Parathyroid adenoma (tissue), 2 donors: Measurements from ENCODE around the gene FAM193B.

Experiments
- H2AFZ ChIP-seq: fragments of 300-600 bp; sonication (generic); one replicate; pipeline ENCODE4 v1.7.0; 2017; ENCODE audit warnings: antibody characterized with exemption, mild to moderate bottlenecking
- H3K27ac ChIP-seq: fragments of 300-600 bp; sonication (generic); one replicate; pipeline ENCODE4 v1.7.0; 2017
- H3K27me3 ChIP-seq: fragments of 300-600 bp; sonication (generic); one replicate; pipeline ENCODE4 v1.7.0; 2017; ENCODE audit warnings: low read length; ENCODE audit not compliant: control insufficient read depth, insufficient read depth
- H3K36me3 ChIP-seq: fragments of 300-600 bp; sonication (generic); one replicate; pipeline ENCODE4 v1.7.0; 2017; ENCODE audit warnings: low read length; ENCODE audit not compliant: control insufficient read depth, insufficient read depth
- H3K4me1 ChIP-seq: fragments of 300-600 bp; sonication (generic); one replicate; pipeline ENCODE4 v1.7.0; 2017; ENCODE audit warnings: control low read depth
- H3K4me2 ChIP-seq: fragments of 300-600 bp; sonication (generic); one replicate; pipeline ENCODE4 v1.7.0; 2017; ENCODE audit warnings: low read length
- H3K4me3 ChIP-seq: fragments of 300-600 bp; sonication (generic); one replicate; pipeline ENCODE4 v1.7.0; 2017; ENCODE audit warnings: low read depth, low read length
- H3K79me2 ChIP-seq: fragments of 300-600 bp; sonication (generic); one replicate; pipeline ENCODE4 v1.7.0; 2017; ENCODE audit warnings: control low read depth
- H3K9ac ChIP-seq: fragments of 300-600 bp; sonication (generic); one replicate; pipeline ENCODE4 v1.7.0; 2017; ENCODE audit warnings: mild to moderate bottlenecking
- H3K9me3 ChIP-seq: fragments of 300-600 bp; sonication (generic); one replicate; pipeline ENCODE4 v1.7.0; 2017; ENCODE audit warnings: low read length; ENCODE audit not compliant: control insufficient read depth
- CTCF ChIP-seq: fragments of 300-600 bp; sonication (generic); IDR thresholded peaks from one replicate; pipeline ENCODE4 v1.7.0; 2017; ENCODE audit warnings: antibody characterized with exemption, mild to moderate bottlenecking
- donor health status: primary hyperparathyroidism.

Gene FAM193B

GRCh38 chr5:177512736-177513380, 41.5 kb downstream of the FAM193B start:
- Histone ChIP-seq H3K4me2 (no peak overlapping the region), H3K4me1 (no peaks in the 10 kb centered on the region), H3K27ac (no peak overlapping the region), H3K4me3 (no peak overlapping the region), H3K79me2 (peaks cover 9% of the 10 kb centered on the region), H3K9ac (no peak overlapping the region), H3K36me3 (no peaks in the 10 kb centered on the region), H3K9me3 (no peaks in the 10 kb centered on the region), H3K27me3 (no peaks in the 10 kb centered on the region), H2AFZ (no peak overlapping the region)
- TF ChIP-seq CTCF = no peak

- no peak overlapping the region for H3K27ac ChIP-seq
- H3K4me1 ChIP-seq = no peaks in the 10 kb centered on the region
- no peak overlapping the region for H3K4me3 ChIP-seq
- no peaks in the 10 kb centered on the region for H3K9me3 ChIP-seq
- no peaks in the 10 kb centered on the region for H3K27me3 ChIP-seq
- no peak for TF ChIP-seq CTCF
- H3K36me3 ChIP-seq = no peaks in the 10 kb centered on the region
- H3K79me2 ChIP-seq = peaks cover 9% of the 10 kb centered on the region
- H2AFZ ChIP-seq = no peak overlapping the region
- no peak overlapping the region for H3K9ac ChIP-seq
- H3K4me2 ChIP-seq = no peak overlapping the region
These were observed 42.3 kb downstream of the FAM193B start for GRCh38 chr5:177511796-177512675.

- Histone ChIP-seq H3K27me3 (no peaks in the 10 kb centered on the region), H3K4me3 (no peak overlapping the region), H2AFZ (no peak overlapping the region), H3K9ac (no peak overlapping the region), H3K9me3 (no peaks in the 10 kb centered on the region), H3K4me2 (no peak overlapping the region), H3K79me2 (peaks cover 6% of the 10 kb centered on the region), H3K36me3 (no peaks in the 10 kb centered on the region), H3K27ac (no peak overlapping the region), H3K4me1 (no peaks in the 10 kb centered on the region)
- no peak for TF ChIP-seq CTCF
These were observed 43.2 kb downstream of the FAM193B start for GRCh38 chr5:177511181-177511580.

GRCh38 chr5:177510567-177511053, 43.8 kb downstream of the FAM193B start:
- no peak overlapping the region for H3K27ac ChIP-seq

More at GRCh38 chr5:177510567-177511053, 43.8 kb downstream of the FAM193B start:
- Histone ChIP-seq H2AFZ (no peak overlapping the region), H3K9me3 (no peaks in the 10 kb centered on the region), H3K4me3 (no peak overlapping the region), H3K79me2 (peaks cover 2% of the 10 kb centered on the region), H3K4me1 (no peaks in the 10 kb centered on the region), H3K9ac (no peak overlapping the region), H3K27me3 (no peaks in the 10 kb centered on the region), H3K36me3 (no peaks in the 10 kb centered on the region), H3K4me2 (no peak overlapping the region)
- no peak for TF ChIP-seq CTCF
